HepG2 (cell line): ENCODE data around the gene RPL41. TPM values are rescaled to one million over a fixed set of nuclear protein-coding genes. Genes with fewer than 3 reads are reported as not detected.

Experiments used
- DPF2 ChIP-seq: sonication (generic); formaldehyde crosslinking; IDR thresholded peaks from 2 replicates; pipeline ENCODE4 v1.4.0; 2020; ENCODE audit warnings: mild to moderate bottlenecking, low read depth, missing genetic modification reagents, borderline replicate concordance
- EHMT2 ChIP-seq: fragments of 200-600 bp; sonication (generic); IDR thresholded peaks from 2 replicates; pipeline ENCODE4 v1.7.0; 2017; ENCODE audit warnings: antibody characterized with exemption, low read depth, low read length, borderline replicate concordance
- GATA4 ChIP-seq: sonication (generic); IDR thresholded peaks from 2 replicates; pipeline ENCODE4 v1.6.1; 2016; ENCODE audit warnings: antibody characterized with exemption, low read depth, borderline replicate concordance
- HOXA7 ChIP-seq: sonication (generic); formaldehyde crosslinking; IDR thresholded peaks from 2 replicates; pipeline ENCODE4 v1.8.1; 2022; ENCODE audit warnings: mild to moderate bottlenecking, missing genetic modification reagents, moderate library complexity
- KDM3A ChIP-seq: IDR thresholded peaks from 2 replicates; pipeline ENCODE4 v1.6.1; 2018; ENCODE audit warnings: low read depth, missing compliant biosample characterization
- MIXL1 ChIP-seq: IDR thresholded peaks from 2 replicates; pipeline ENCODE4 v1.6.1; 2016
- MTA3 ChIP-seq: sonication (generic); formaldehyde crosslinking; IDR thresholded peaks from 2 replicates; pipeline ENCODE4 v1.4.0; 2020; ENCODE audit warnings: missing genetic modification reagents
- PCBP2 ChIP-seq: fragments of 200-400 bp; formaldehyde crosslinking; optimal IDR thresholded peaks from 2 replicates; pipeline ENCODE3; 2018; ENCODE audit warnings: low read length, low read depth; ENCODE audit not compliant: poor library complexity, severe bottlenecking
- SOX6 ChIP-seq, 2 experiments: fragments of 450-650 bp in 1 of 2; sonication (generic) in 1 of 2; formaldehyde crosslinking in 1 of 2; IDR thresholded peaks; 2 replicates each; pipeline versions ENCODE4 v1.4.0 to v1.6.1; 2017 to 2020; ENCODE audit warnings: antibody characterized with exemption in 1 of 2, mild to moderate bottlenecking in 1 of 2, missing genetic modification reagents in 1 of 2
- SRSF1 ChIP-seq: fragments of 200-400 bp; formaldehyde crosslinking; optimal IDR thresholded peaks from 2 replicates; pipeline ENCODE3; 2017; ENCODE audit warnings: mild to moderate bottlenecking, low read depth, low read length, moderate library complexity
- ZNF570 ChIP-seq: sonication (generic); formaldehyde crosslinking; IDR thresholded peaks from 2 replicates; pipeline ENCODE4 v1.4.0; 2020; ENCODE audit warnings: mild to moderate bottlenecking, missing genetic modification reagents, borderline replicate concordance
- ZNF589 ChIP-seq: sonication (generic); formaldehyde crosslinking; conservative IDR thresholded peaks from 2 replicates; pipeline ENCODE4 v1.8.0; 2022; ENCODE audit warnings: mild to moderate bottlenecking, moderate library complexity, missing genetic modification reagents
- ZNF788 ChIP-seq: sonication (generic); formaldehyde crosslinking; IDR thresholded peaks from 2 replicates; pipeline ENCODE4 v1.5.0; 2020; ENCODE audit warnings: mild to moderate bottlenecking, missing genetic modification reagents, borderline replicate concordance
- ZNF83 ChIP-seq: sonication (generic); formaldehyde crosslinking; IDR thresholded peaks from 2 replicates; pipeline ENCODE4 v1.4.0; 2020; ENCODE audit warnings: missing genetic modification reagents, mild to moderate bottlenecking, borderline replicate concordance
- ZNF841 ChIP-seq: sonication (generic); formaldehyde crosslinking; IDR thresholded peaks from 2 replicates; pipeline ENCODE4 v1.8.1; 2023; ENCODE audit warnings: missing genetic modification reagents, borderline replicate concordance
- ZSCAN25 ChIP-seq: sonication (generic); formaldehyde crosslinking; IDR thresholded peaks from 2 replicates; pipeline ENCODE4 v1.8.0; 2022; ENCODE audit warnings: mild to moderate bottlenecking, missing genetic modification reagents
- polyA plus RNA-seq, 8 experiments: library from polyadenylated mRNA; depleted of rRNA in 3 of 8; stranded (reverse) in 7 of 8; unstranded in 1 of 8; fragments of >200 nt; fragmentation: Illumina TruSeq in 4 of 8; extraction: Trizol in 4 of 8; gene quantifications; 2 replicates each; pipeline versions ENCODE4 v1.2.1 to v1.2.3, GENCODE V29; 2011 to 2016; ENCODE audit warnings: low read depth in 4 of 8, missing spikeins in 1 of 8, mixed read lengths in 1 of 8; ENCODE audit not compliant: insufficient read depth in 1 of 8
- total RNA-seq, 5 experiments: library from RNA; depleted of rRNA; stranded (reverse); fragments of >200 nt; fragmentation: Illumina TruSeq; extraction: Trizol; gene quantifications; 2 replicates each; pipeline ENCODE4 v1.2.3, GENCODE V29; 2016; ENCODE audit warnings: low read depth in 1 of 5
- TF ChIP-seq, protein P1 (sequence below): sonication (generic); formaldehyde crosslinking; IDR thresholded peaks from 2 replicates; pipeline ENCODE4 v1.4.0; 2020; ENCODE audit warnings: missing genetic modification reagents
- TF ChIP-seq, protein P2 (sequence below): sonication (generic); formaldehyde crosslinking; conservative IDR thresholded peaks from 2 replicates; pipeline ENCODE4 v1.4.0; 2020; ENCODE audit warnings: missing genetic modification reagents
- TF ChIP-seq, protein P3 (sequence below): sonication (generic); formaldehyde crosslinking; IDR thresholded peaks from 2 replicates; pipeline ENCODE4 v1.4.0; 2020; ENCODE audit warnings: missing genetic modification reagents

The RPL41 gene
- total and polyA plus RNA-seq, 2 of the 13 experiments (the other 11 are each of a cell fraction or from before 2014, with no cell fraction given) = 4,012 to 7,670 TPM

DNA sequence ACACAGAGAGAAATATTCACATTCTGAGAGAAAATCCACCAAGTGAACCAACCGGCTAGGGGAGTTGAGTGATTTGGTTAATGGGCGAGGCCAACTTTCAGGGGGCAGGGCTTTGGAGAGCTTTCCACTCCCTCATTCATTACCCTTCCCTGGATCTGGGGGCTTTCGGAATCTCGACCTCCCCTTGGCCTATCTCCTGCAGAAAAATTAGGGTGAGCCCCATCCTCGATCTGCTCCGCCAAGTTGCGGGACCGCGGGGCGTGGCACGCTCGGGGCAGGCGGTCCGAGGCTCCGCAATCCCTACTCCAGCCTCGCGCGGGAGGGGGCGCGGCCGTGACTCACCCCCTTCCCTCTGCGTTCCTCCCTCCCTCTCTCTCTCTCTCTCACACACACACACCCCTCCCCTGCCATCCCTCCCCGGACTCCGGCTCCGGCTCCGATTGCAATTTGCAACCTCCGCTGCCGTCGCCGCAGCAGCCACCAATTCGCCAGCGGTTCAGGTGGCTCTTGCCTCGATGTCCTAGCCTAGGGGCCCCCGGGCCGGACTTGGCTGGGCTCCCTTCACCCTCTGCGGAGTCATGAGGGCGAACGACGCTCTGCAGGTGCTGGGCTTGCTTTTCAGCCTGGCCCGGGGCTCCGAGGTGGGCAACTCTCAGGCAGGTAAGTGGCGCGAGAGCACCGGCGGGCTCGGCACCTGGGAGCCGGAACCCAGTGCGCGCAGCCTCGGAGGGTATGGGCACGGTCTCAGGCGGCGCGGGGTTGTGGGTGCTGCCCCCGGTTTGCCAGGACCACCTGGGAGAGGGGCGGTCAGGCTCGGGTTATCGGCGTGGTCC lies 36.5 kb upstream of the RPL41 start, which contains the start of gene ERBB3 (continued):
- TF ChIP-seq, protein P1, sequence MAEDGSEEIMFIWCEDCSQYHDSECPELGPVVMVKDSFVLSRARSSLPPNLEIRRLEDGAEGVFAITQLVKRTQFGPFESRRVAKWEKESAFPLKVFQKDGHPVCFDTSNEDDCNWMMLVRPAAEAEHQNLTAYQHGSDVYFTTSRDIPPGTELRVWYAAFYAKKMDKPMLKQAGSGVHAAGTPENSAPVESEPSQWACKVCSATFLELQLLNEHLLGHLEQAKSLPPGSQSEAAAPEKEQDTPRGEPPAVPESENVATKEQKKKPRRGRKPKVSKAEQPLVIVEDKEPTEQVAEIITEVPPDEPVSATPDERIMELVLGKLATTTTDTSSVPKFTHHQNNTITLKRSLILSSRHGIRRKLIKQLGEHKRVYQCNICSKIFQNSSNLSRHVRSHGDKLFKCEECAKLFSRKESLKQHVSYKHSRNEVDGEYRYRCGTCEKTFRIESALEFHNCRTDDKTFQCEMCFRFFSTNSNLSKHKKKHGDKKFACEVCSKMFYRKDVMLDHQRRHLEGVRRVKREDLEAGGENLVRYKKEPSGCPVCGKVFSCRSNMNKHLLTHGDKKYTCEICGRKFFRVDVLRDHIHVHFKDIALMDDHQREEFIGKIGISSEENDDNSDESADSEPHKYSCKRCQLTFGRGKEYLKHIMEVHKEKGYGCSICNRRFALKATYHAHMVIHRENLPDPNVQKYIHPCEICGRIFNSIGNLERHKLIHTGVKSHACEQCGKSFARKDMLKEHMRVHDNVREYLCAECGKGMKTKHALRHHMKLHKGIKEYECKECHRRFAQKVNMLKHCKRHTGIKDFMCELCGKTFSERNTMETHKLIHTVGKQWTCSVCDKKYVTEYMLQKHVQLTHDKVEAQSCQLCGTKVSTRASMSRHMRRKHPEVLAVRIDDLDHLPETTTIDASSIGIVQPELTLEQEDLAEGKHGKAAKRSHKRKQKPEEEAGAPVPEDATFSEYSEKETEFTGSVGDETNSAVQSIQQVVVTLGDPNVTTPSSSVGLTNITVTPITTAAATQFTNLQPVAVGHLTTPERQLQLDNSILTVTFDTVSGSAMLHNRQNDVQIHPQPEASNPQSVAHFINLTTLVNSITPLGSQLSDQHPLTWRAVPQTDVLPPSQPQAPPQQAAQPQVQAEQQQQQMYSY = peak; percentile 79
- TF ChIP-seq DPF2 (CRISPR knock-in tag) = no peak
- no peak for TF ChIP-seq MTA3 (CRISPR knock-in tag)
- peak; percentile 83 for TF ChIP-seq ZNF589 (CRISPR knock-in tag)
- TF ChIP-seq, protein P2, sequence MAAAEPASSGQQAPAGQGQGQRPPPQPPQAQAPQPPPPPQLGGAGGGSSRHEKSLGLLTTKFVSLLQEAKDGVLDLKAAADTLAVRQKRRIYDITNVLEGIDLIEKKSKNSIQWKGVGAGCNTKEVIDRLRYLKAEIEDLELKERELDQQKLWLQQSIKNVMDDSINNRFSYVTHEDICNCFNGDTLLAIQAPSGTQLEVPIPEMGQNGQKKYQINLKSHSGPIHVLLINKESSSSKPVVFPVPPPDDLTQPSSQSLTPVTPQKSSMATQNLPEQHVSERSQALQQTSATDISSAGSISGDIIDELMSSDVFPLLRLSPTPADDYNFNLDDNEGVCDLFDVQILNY (CRISPR knock-in tag) = no peak
- TF ChIP-seq PCBP2 = no peak
- TF ChIP-seq MIXL1 = no peak
- TF ChIP-seq ZNF788 = peak; percentile 89
- no peak for TF ChIP-seq EHMT2
- TF ChIP-seq KDM3A (CRISPR knock-in tag) = no peak; the same call in 1 of the 2 replicates
- no peak for TF ChIP-seq GATA4
- TF ChIP-seq, protein P3, sequence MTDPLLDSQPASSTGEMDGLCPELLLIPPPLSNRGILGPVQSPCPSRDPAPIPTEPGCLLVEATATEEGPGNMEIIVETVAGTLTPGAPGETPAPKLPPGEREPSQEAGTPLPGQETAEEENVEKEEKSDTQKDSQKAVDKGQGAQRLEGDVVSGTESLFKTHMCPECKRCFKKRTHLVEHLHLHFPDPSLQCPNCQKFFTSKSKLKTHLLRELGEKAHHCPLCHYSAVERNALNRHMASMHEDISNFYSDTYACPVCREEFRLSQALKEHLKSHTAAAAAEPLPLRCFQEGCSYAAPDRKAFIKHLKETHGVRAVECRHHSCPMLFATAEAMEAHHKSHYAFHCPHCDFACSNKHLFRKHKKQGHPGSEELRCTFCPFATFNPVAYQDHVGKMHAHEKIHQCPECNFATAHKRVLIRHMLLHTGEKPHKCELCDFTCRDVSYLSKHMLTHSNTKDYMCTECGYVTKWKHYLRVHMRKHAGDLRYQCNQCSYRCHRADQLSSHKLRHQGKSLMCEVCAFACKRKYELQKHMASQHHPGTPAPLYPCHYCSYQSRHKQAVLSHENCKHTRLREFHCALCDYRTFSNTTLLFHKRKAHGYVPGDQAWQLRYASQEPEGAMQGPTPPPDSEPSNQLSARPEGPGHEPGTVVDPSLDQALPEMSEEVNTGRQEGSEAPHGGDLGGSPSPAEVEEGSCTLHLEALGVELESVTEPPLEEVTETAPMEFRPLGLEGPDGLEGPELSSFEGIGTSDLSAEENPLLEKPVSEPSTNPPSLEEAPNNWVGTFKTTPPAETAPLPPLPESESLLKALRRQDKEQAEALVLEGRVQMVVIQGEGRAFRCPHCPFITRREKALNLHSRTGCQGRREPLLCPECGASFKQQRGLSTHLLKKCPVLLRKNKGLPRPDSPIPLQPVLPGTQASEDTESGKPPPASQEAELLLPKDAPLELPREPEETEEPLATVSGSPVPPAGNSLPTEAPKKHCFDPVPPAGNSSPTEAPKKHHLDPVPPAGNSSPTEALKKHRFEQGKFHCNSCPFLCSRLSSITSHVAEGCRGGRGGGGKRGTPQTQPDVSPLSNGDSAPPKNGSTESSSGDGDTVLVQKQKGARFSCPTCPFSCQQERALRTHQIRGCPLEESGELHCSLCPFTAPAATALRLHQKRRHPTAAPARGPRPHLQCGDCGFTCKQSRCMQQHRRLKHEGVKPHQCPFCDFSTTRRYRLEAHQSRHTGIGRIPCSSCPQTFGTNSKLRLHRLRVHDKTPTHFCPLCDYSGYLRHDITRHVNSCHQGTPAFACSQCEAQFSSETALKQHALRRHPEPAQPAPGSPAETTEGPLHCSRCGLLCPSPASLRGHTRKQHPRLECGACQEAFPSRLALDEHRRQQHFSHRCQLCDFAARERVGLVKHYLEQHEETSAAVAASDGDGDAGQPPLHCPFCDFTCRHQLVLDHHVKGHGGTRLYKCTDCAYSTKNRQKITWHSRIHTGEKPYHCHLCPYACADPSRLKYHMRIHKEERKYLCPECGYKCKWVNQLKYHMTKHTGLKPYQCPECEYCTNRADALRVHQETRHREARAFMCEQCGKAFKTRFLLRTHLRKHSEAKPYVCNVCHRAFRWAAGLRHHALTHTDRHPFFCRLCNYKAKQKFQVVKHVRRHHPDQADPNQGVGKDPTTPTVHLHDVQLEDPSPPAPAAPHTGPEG = no peak
- no peak for TF ChIP-seq HOXA7 (CRISPR knock-in tag)
- no peak for TF ChIP-seq SOX6 (IDR thresholded peaks at IDR 0.05)
- TF ChIP-seq SOX6 (CRISPR knock-in tag; IDR thresholded peaks at IDR 0.05) = peak; percentile 33; the same call in 1 of the 2 replicates
- no peak for TF ChIP-seq ZNF83 (CRISPR knock-in tag)
- peak; percentile 65 for TF ChIP-seq SRSF1
- no peak for TF ChIP-seq ZNF570
- TF ChIP-seq ZSCAN25 (CRISPR knock-in tag) = peak; percentile 98
- no peak for TF ChIP-seq ZNF841 (CRISPR knock-in tag)
